Muscle of arm (tissue), 12 donors: ENCODE measurements around the gene QRICH2. TPM values are rescaled to one million over a fixed set of nuclear protein-coding genes. Genes with fewer than 3 reads are reported as not detected.
"Not testable (repeated sequence)": the region's sequence is repeated elsewhere in the genome, so short reads cannot be mapped to it uniquely, and the experiment has no call there.

Experiments
- DNase-seq: peaks from one replicate; pipeline ENCODE4 v3.0.0-alpha.2; 2013
- polyA plus RNA-seq, 12 donors: library from polyadenylated mRNA; unstranded; fragments of 120-200 nt; gene quantifications; one replicate each; pipeline ENCODE4 v1.2.1, GENCODE V29; 2013; ENCODE audit not compliant: insufficient read length in 12 of 12

QRICH2 gene
- polyA plus RNA-seq, 12 donors = 2.7 to 10.3 (median 3.4) TPM; not detected in 1

- no peak for DNase-seq
Observed at GRCh38 chr17:76266244-76266938, 41.7 kb downstream of the QRICH2 start.

- peak; percentile 46 for DNase-seq
Observed at GRCh38 chr17:76265624-76266243, 42.3 kb downstream of the QRICH2 start.

- DNase-seq = peak; percentile 99
Observed at GRCh38 chr17:76264755-76265623, 43.1 kb downstream of the QRICH2 start, which contains the start of gene UBALD2. TSS of gene UBALD2 (plus strand) at chr17:76265348. CDS start at chr17:76265506, 158 bp downstream.

- DNase-seq = no peak
Observed at GRCh38 chr17:76264425-76264754, 43.7 kb downstream of the QRICH2 start.

- no peak for DNase-seq
Observed at GRCh38 chr17:76263896-76264295, 44.2 kb downstream of the QRICH2 start.

GRCh38 chr17:76262732-76263344, 45.2 kb downstream of the QRICH2 start:
- no peak for DNase-seq

- no peak for DNase-seq
Observed at GRCh38 chr17:76261421-76262215, 46.5 kb downstream of the QRICH2 start.

GRCh38 chr17:76260669-76261068, 47.4 kb downstream of the QRICH2 start:
- no peak for DNase-seq

- no peak for DNase-seq
Observed at GRCh38 chr17:76260220-76260619, 47.9 kb downstream of the QRICH2 start.

- not testable (repeated sequence) for DNase-seq
Observed at GRCh38 chr17:76256430-76257050, 51.5 kb downstream of the QRICH2 start.

GRCh38 chr17:76255801-76256429, 52.2 kb downstream of the QRICH2 start:
- DNase-seq = no peak

GRCh38 chr17:76254275-76254674, 53.8 kb downstream of the QRICH2 start:
- DNase-seq = no peak

GRCh38 chr17:76253841-76254240, 54.2 kb downstream of the QRICH2 start:
- no peak for DNase-seq

- not testable (repeated sequence) for DNase-seq
Observed at GRCh38 chr17:76252967-76253766, 54.9 kb downstream of the QRICH2 start.

- no peak for DNase-seq
Observed at GRCh38 chr17:76252040-76252954, 55.8 kb downstream of the QRICH2 start.

GRCh38 chr17:76251478-76252039, 56.5 kb downstream of the QRICH2 start:
- DNase-seq = no peak

GRCh38 chr17:76250141-76250540, 57.9 kb downstream of the QRICH2 start:
- DNase-seq = no peak
